ENCODE data around the gene TMIGD1.
A peak's percentile ranks its signal among the peaks of the same experiment; 100 is the strongest.

Gene TMIGD1

GRCh38 chr17:30296499-30297080, 37.3 kb downstream of the TMIGD1 start:
- no peak overlapping the region for H3K4me3 ChIP-seq (ENCODE audit: low read depth in 1 of 5, low read length in 5 of 5)
- H3K36me3 ChIP-seq (ENCODE audit: control insufficient read depth in 5 of 5, insufficient read depth in 5 of 5, low read length in 5 of 5) = no peaks in the 10 kb centered on the region
- peaks cover 0 to 8% (median 6%) of the 10 kb centered on the region in 5 donors for H3K4me1 ChIP-seq (ENCODE audit: control insufficient read depth in 5 of 5, insufficient read depth in 5 of 5, low read length in 5 of 5)
- H3K9ac ChIP-seq (ENCODE audit: low read length in 5 of 5) = no peak overlapping the region
- peaks cover 0 to 4% (median 0%) of the 10 kb centered on the region in 5 donors for H3K9me3 ChIP-seq (ENCODE audit: control insufficient read depth in 5 of 5, low read length in 5 of 5)
- no peak overlapping the region for H3K27ac ChIP-seq (ENCODE audit: low read depth, low read length)
- H3K27me3 ChIP-seq (ENCODE audit: control insufficient read depth in 5 of 5, insufficient read depth in 4 of 5, low read length in 5 of 5) = no peaks in the 10 kb centered on the region

GRCh38 chr17:30292286-30292858, 41.5 kb downstream of the TMIGD1 start:
- H3K9ac ChIP-seq (ENCODE audit: low read length in 5 of 5) = peak overlapping the region; percentile 35 to 83 (median 79)
- H3K27me3 ChIP-seq (ENCODE audit: control insufficient read depth in 5 of 5, insufficient read depth in 4 of 5, low read length in 5 of 5) = no peaks in the 10 kb centered on the region
- H3K4me1 ChIP-seq (ENCODE audit: control insufficient read depth in 5 of 5, insufficient read depth in 5 of 5, low read length in 5 of 5) = peaks cover 0 to 24% (median 19%) of the 10 kb centered on the region in 5 donors
- H3K4me3 ChIP-seq (ENCODE audit: low read depth in 1 of 5, low read length in 5 of 5) = peak overlapping the region; percentile 85 to 94 (median 91)
- H3K9me3 ChIP-seq (ENCODE audit: control insufficient read depth in 5 of 5, low read length in 5 of 5) = no peaks in the 10 kb centered on the region
- H3K27ac ChIP-seq (ENCODE audit: low read depth, low read length) = peak overlapping the region; percentile 66
- peaks cover 3 to 6% (median 4%) of the 10 kb centered on the region in 5 donors for H3K36me3 ChIP-seq (ENCODE audit: control insufficient read depth in 5 of 5, insufficient read depth in 5 of 5, low read length in 5 of 5)

GRCh38 chr17:30291543-30292285, 42.1 kb downstream of the TMIGD1 start, which contains the start of gene BLMH:
Gene BLMH, minus strand, starts transcription at chr17:30291944. Its CDS starts 125 bp downstream, at chr17:30291819.
- peak within 1 kb of the TSS; percentile 66 for H3K27ac ChIP-seq (ENCODE audit: low read depth, low read length)
- peaks cover 0 to 24% (median 19%) of the 10 kb centered on the region in 5 donors for H3K4me1 ChIP-seq (ENCODE audit: control insufficient read depth in 5 of 5, insufficient read depth in 5 of 5, low read length in 5 of 5)
- H3K27me3 ChIP-seq (ENCODE audit: control insufficient read depth in 5 of 5, insufficient read depth in 4 of 5, low read length in 5 of 5) = no peaks in the 10 kb centered on the region
- H3K9ac ChIP-seq (ENCODE audit: low read length in 5 of 5) = peak within 1 kb of the TSS; percentile 35 to 94 (median 81)
- peaks cover 8 to 12% (median 10%) of the 10 kb centered on the region in 5 donors for H3K36me3 ChIP-seq (ENCODE audit: control insufficient read depth in 5 of 5, insufficient read depth in 5 of 5, low read length in 5 of 5)
- H3K9me3 ChIP-seq (ENCODE audit: control insufficient read depth in 5 of 5, low read length in 5 of 5) = no peaks in the 10 kb centered on the region
- H3K4me3 ChIP-seq (ENCODE audit: low read depth in 1 of 5, low read length in 5 of 5) = peak within 1 kb of the TSS; percentile 89 to 94 (median 92)

GRCh38 chr17:30290696-30291542, 42.9 kb downstream of the TMIGD1 start:
- peak overlapping the region; percentile 19 to 94 (median 81) for H3K9ac ChIP-seq (ENCODE audit: low read length in 5 of 5)

GRCh38 chr17:30290077-30290476, 43.8 kb downstream of the TMIGD1 start:
- Histone ChIP-seq H3K9ac (ENCODE audit: low read length in 5 of 5) (peak overlapping the region in 1 of 5 donors; percentile 81), H3K9me3 (ENCODE audit: control insufficient read depth in 5 of 5, low read length in 5 of 5) (no peaks in the 10 kb centered on the region), H3K4me3 (ENCODE audit: low read depth in 1 of 5, low read length in 5 of 5) (no peak overlapping the region)

More at GRCh38 chr17:30290696-30291542, 42.9 kb downstream of the TMIGD1 start:
- H3K4me1 ChIP-seq (ENCODE audit: control insufficient read depth in 5 of 5, insufficient read depth in 5 of 5, low read length in 5 of 5) = peaks cover 0 to 24% (median 19%) of the 10 kb centered on the region in 5 donors
- H3K27me3 ChIP-seq (ENCODE audit: control insufficient read depth in 5 of 5, insufficient read depth in 4 of 5, low read length in 5 of 5) = no peaks in the 10 kb centered on the region
- no peaks in the 10 kb centered on the region for H3K9me3 ChIP-seq (ENCODE audit: control insufficient read depth in 5 of 5, low read length in 5 of 5)
- peaks cover 12 to 18% (median 17%) of the 10 kb centered on the region in 5 donors for H3K36me3 ChIP-seq (ENCODE audit: control insufficient read depth in 5 of 5, insufficient read depth in 5 of 5, low read length in 5 of 5)
- peak overlapping the region; percentile 66 for H3K27ac ChIP-seq (ENCODE audit: low read depth, low read length)
- H3K4me3 ChIP-seq (ENCODE audit: low read depth in 1 of 5, low read length in 5 of 5) = peak overlapping the region; percentile 89 to 94 (median 91)

GRCh38 chr17:30279156-30279555, 54.7 kb downstream of the TMIGD1 start:
- H3K9me3 ChIP-seq (ENCODE audit: control insufficient read depth in 5 of 5, low read length in 5 of 5) = no peaks in the 10 kb centered on the region
- H3K4me3 ChIP-seq (ENCODE audit: low read depth in 1 of 5, low read length in 5 of 5) = no peak overlapping the region
- no peaks in the 10 kb centered on the region for H3K27me3 ChIP-seq (ENCODE audit: control insufficient read depth in 5 of 5, insufficient read depth in 4 of 5, low read length in 5 of 5)
- H3K9ac ChIP-seq (ENCODE audit: low read length in 5 of 5) = no peak overlapping the region
- H3K4me1 ChIP-seq (ENCODE audit: control insufficient read depth in 5 of 5, insufficient read depth in 5 of 5, low read length in 5 of 5) = no peaks in the 10 kb centered on the region
- H3K36me3 ChIP-seq (ENCODE audit: control insufficient read depth in 5 of 5, insufficient read depth in 5 of 5, low read length in 5 of 5) = peaks cover 33 to 73% (median 51%) of the 10 kb centered on the region in 5 donors
- H3K27ac ChIP-seq (ENCODE audit: low read depth, low read length) = no peak overlapping the region

More at GRCh38 chr17:30290077-30290476, 43.8 kb downstream of the TMIGD1 start:
- H3K27ac ChIP-seq (ENCODE audit: low read depth, low read length) = no peak overlapping the region
- H3K4me1 ChIP-seq (ENCODE audit: control insufficient read depth in 5 of 5, insufficient read depth in 5 of 5, low read length in 5 of 5) = peaks cover 0 to 24% (median 19%) of the 10 kb centered on the region in 5 donors
- H3K36me3 ChIP-seq (ENCODE audit: control insufficient read depth in 5 of 5, insufficient read depth in 5 of 5, low read length in 5 of 5) = peaks cover 20 to 26% (median 25%) of the 10 kb centered on the region in 5 donors
- H3K27me3 ChIP-seq (ENCODE audit: control insufficient read depth in 5 of 5, insufficient read depth in 4 of 5, low read length in 5 of 5) = no peaks in the 10 kb centered on the region

GRCh38 chr17:30278032-30278431, 55.8 kb downstream of the TMIGD1 start:
- no peaks in the 10 kb centered on the region for H3K27me3 ChIP-seq (ENCODE audit: control insufficient read depth in 5 of 5, insufficient read depth in 4 of 5, low read length in 5 of 5)
- H3K4me3 ChIP-seq (ENCODE audit: low read depth in 1 of 5, low read length in 5 of 5) = no peak overlapping the region
- H3K9ac ChIP-seq (ENCODE audit: low read length in 5 of 5) = no peak overlapping the region
- H3K4me1 ChIP-seq (ENCODE audit: control insufficient read depth in 5 of 5, insufficient read depth in 5 of 5, low read length in 5 of 5) = no peaks in the 10 kb centered on the region
- H3K36me3 ChIP-seq (ENCODE audit: control insufficient read depth in 5 of 5, insufficient read depth in 5 of 5, low read length in 5 of 5) = peaks cover 38 to 75% (median 49%) of the 10 kb centered on the region in 5 donors
- no peak overlapping the region for H3K27ac ChIP-seq (ENCODE audit: low read depth, low read length)
- no peaks in the 10 kb centered on the region for H3K9me3 ChIP-seq (ENCODE audit: control insufficient read depth in 5 of 5, low read length in 5 of 5)

- no peak overlapping the region for H3K27ac ChIP-seq (ENCODE audit: low read depth, low read length)
- H3K36me3 ChIP-seq (ENCODE audit: control insufficient read depth in 5 of 5, insufficient read depth in 5 of 5, low read length in 5 of 5) = peaks cover 50 to 77% (median 60%) of the 10 kb centered on the region in 5 donors
- no peaks in the 10 kb centered on the region for H3K27me3 ChIP-seq (ENCODE audit: control insufficient read depth in 5 of 5, insufficient read depth in 4 of 5, low read length in 5 of 5)
- no peak overlapping the region for H3K4me3 ChIP-seq (ENCODE audit: low read depth in 1 of 5, low read length in 5 of 5)
- H3K9me3 ChIP-seq (ENCODE audit: control insufficient read depth in 5 of 5, low read length in 5 of 5) = no peaks in the 10 kb centered on the region
- no peak overlapping the region for H3K9ac ChIP-seq (ENCODE audit: low read length in 5 of 5)
- H3K4me1 ChIP-seq (ENCODE audit: control insufficient read depth in 5 of 5, insufficient read depth in 5 of 5, low read length in 5 of 5) = no peaks in the 10 kb centered on the region
Measured at GRCh38 chr17:30275911-30276310, 57.9 kb downstream of the TMIGD1 start.

- Histone ChIP-seq H3K4me3 (ENCODE audit: low read depth in 1 of 5, low read length in 5 of 5) (no peak overlapping the region), H3K9me3 (ENCODE audit: control insufficient read depth in 5 of 5, low read length in 5 of 5) (no peaks in the 10 kb centered on the region), H3K9ac (ENCODE audit: low read length in 5 of 5) (no peak overlapping the region), H3K27ac (ENCODE audit: low read depth, low read length) (no peak overlapping the region), H3K27me3 (ENCODE audit: control insufficient read depth in 5 of 5, insufficient read depth in 4 of 5, low read length in 5 of 5) (no peaks in the 10 kb centered on the region), H3K36me3 (ENCODE audit: control insufficient read depth in 5 of 5, insufficient read depth in 5 of 5, low read length in 5 of 5) (peaks cover 51 to 72% (median 61%) of the 10 kb centered on the region in 5 donors), H3K4me1 (ENCODE audit: control insufficient read depth in 5 of 5, insufficient read depth in 5 of 5, low read length in 5 of 5) (no peaks in the 10 kb centered on the region)
Measured at GRCh38 chr17:30274887-30275286, 59.0 kb downstream of the TMIGD1 start.
